Endothelial cell of umbilical vein (primary cell): ENCODE measurements around the gene RANBP1. TPM values are rescaled to one million over a fixed set of nuclear protein-coding genes. Genes with fewer than 3 reads are reported as not detected.

Experiments used
- BruUV-seq: library from RNA; stranded (reverse); fragments of 400-500 nt; replicated peaks from 2 replicates; lab custom pipeline; 2021; lab: Mats Ljungman, UMichigan
- CTCF ChIA-PET: fragments of 300-600, 350-600 bp; sonication (Branson Sonifier 250); formaldehyde crosslinking; loops from one replicate; lab custom pipeline; 2021; ENCODE audit warnings: antibody characterized with exemption, inconsistent platforms; lab: Charles Lee
- POLR2A ChIA-PET: fragments of 300-600, 350-600 bp; sonication (Branson Sonifier 250); formaldehyde crosslinking; loops from one replicate; lab custom pipeline; 2021; ENCODE audit warnings: antibody characterized with exemption, inconsistent platforms; lab: Charles Lee
- DNase-seq: peaks from one replicate; pipeline ENCODE4 v3.0.0-alpha.2; 2011; ENCODE audit warnings: low read depth, low spot score
- FAIRE-seq: peaks from 2 replicates; lab custom pipeline; 2011; peaks lifted over from hg19 to GRCh38; lab: Jason Lieb, UNC
- H2AFZ ChIP-seq: 2 replicates; pipeline ENCODE4 v1.6.0; 2012; ENCODE audit warnings: low read depth, low read length, control low read depth, inconsistent platforms
- H3K27ac ChIP-seq: 2 replicates; pipeline ENCODE4 v1.5.1; 2011; ENCODE audit warnings: low read depth, mild to moderate bottlenecking, control low read depth, low read length, moderate library complexity; ENCODE audit not compliant: insufficient read depth
- H3K27me3 ChIP-seq, 2 experiments: 2 replicates each; pipeline versions ENCODE4 v1.6.0 to v1.6.1; 2011; ENCODE audit warnings: low read length in 2 of 2, mixed read lengths in 1 of 2; ENCODE audit not compliant: control insufficient read depth in 2 of 2, insufficient read depth in 2 of 2
- H3K36me3 ChIP-seq, 2 experiments: 2 replicates in 1 of 2; 3 replicates in 1 of 2; pipeline ENCODE4 v1.5.1; 2011; ENCODE audit warnings: low read length in 2 of 2, mild to moderate bottlenecking in 1 of 2, moderate library complexity in 1 of 2; ENCODE audit not compliant: control insufficient read depth in 2 of 2, insufficient read depth in 2 of 2; ENCODE audit errors: extremely low read depth in 1 of 2
- H3K4me1 ChIP-seq: 3 replicates; pipeline ENCODE4 v1.5.1; 2011; ENCODE audit warnings: mild to moderate bottlenecking, low read length; ENCODE audit not compliant: control insufficient read depth, insufficient read depth; ENCODE audit errors: extremely low read depth
- H3K4me2 ChIP-seq: 2 replicates; pipeline ENCODE4 v1.6.1; 2011; ENCODE audit warnings: low read length, control low read depth, mixed read lengths; ENCODE audit not compliant: insufficient read depth
- H3K4me3 ChIP-seq, 3 experiments: fragments of 200-600 bp in 1 of 3; sonication (generic), shearing (Covaris generic) in 1 of 3; replicated peaks in 1 of 3; 2 replicates each; pipeline ENCODE4 v1.5.1; 2011 to 2016; ENCODE audit warnings: control low read depth in 3 of 3, low read length in 3 of 3, mild to moderate bottlenecking in 2 of 3, inconsistent platforms in 1 of 3, low read depth in 1 of 3, moderate library complexity in 1 of 3; ENCODE audit not compliant: insufficient read depth in 1 of 3
- H3K79me2 ChIP-seq: 2 replicates; pipeline ENCODE4 v1.6.0; 2012; ENCODE audit warnings: low read length, inconsistent platforms; ENCODE audit not compliant: control insufficient read depth, insufficient read depth
- H3K9ac ChIP-seq: replicated peaks from 2 replicates; pipeline ENCODE3; 2011; ENCODE audit warnings: low read length, control low read depth; ENCODE audit not compliant: insufficient read depth; ENCODE audit errors: extremely low read depth
- H3K9me1 ChIP-seq: replicated peaks from 3 replicates; pipeline ENCODE4 v1.6.0; 2011; ENCODE audit warnings: mild to moderate bottlenecking, low read length; ENCODE audit not compliant: control insufficient read depth, insufficient read depth; ENCODE audit errors: extremely low read depth
- H3K9me3 ChIP-seq: replicated peaks from 2 replicates; pipeline ENCODE4 v1.5.1; 2012; ENCODE audit warnings: low read length, inconsistent platforms; ENCODE audit not compliant: control insufficient read depth, insufficient read depth
- H4K20me1 ChIP-seq: replicated peaks from 2 replicates; pipeline ENCODE3; 2011; ENCODE audit warnings: mild to moderate bottlenecking, low read length; ENCODE audit not compliant: control insufficient read depth, insufficient read depth; ENCODE audit errors: extremely low read depth
- FOS ChIP-seq: IDR thresholded peaks from 2 replicates; pipeline ENCODE4 v1.6.1; 2011; ENCODE audit warnings: mild to moderate bottlenecking, low read length, moderate library complexity, borderline replicate concordance; ENCODE audit not compliant: insufficient read depth
- GATA2 ChIP-seq: IDR thresholded peaks from 2 replicates; pipeline ENCODE4 v1.7.0; 2011; ENCODE audit warnings: low read depth, mild to moderate bottlenecking, moderate library complexity, mixed read lengths, low read length; ENCODE audit not compliant: insufficient read length, insufficient read depth
- JUN ChIP-seq: IDR thresholded peaks from 2 replicates; pipeline ENCODE4 v1.6.1; 2011; ENCODE audit warnings: borderline replicate concordance, low read depth; ENCODE audit not compliant: insufficient read length, insufficient read depth
- MYC ChIP-seq: IDR thresholded peaks from one replicate; pipeline ENCODE4 v1.6.1; 2011; ENCODE audit warnings: mild to moderate bottlenecking, low read depth, low read length
- POLR2A ChIP-seq: IDR thresholded peaks from 2 replicates; pipeline ENCODE4 v1.6.1; 2012; ENCODE audit warnings: low read depth, mild to moderate bottlenecking, control low read depth, low read length
- POLR2AphosphoS5 ChIP-seq: IDR thresholded peaks from 2 replicates; pipeline ENCODE4 v1.6.1; 2012; ENCODE audit warnings: low read depth, mild to moderate bottlenecking, control low read depth, low read length, moderate library complexity; ENCODE audit not compliant: insufficient read depth
- dilution Hi-C: fragments of 300-500 bp; cut with MboI; formaldehyde crosslinking; loops from one replicate; pipeline ENCODE4 v1.15.0; 2019; ENCODE audit warnings: low sequenced_read_pairs; ENCODE audit not compliant: extremely low pct_ligation_motif_present
- intact Hi-C: fragments of 100-400 bp; cut with micrococcal nuclease; formaldehyde crosslinking; loops from one replicate; pipeline ENCODE4 v1.10.0; 2022
- polyA plus RNA-seq, 4 experiments: library from polyadenylated mRNA; depleted of rRNA in 3 of 4; stranded (reverse) in 3 of 4; unstranded in 1 of 4; fragments of >200 nt; gene quantifications; 2 replicates each; pipeline versions ENCODE4 v1.2.1 to v1.2.3, GENCODE V29; 2011 to 2012; ENCODE audit warnings: missing spikeins in 1 of 4
- total RNA-seq: library from RNA; stranded (reverse); gene quantifications from 2 replicates; pipeline ENCODE4 v1.2.3, GENCODE V29; 2021

RANBP1 gene
- total and polyA plus RNA-seq, 2 donors (not counting 3 experiments of a cell fraction or from before 2014, with no cell fraction given) = 228 to 247 TPM

DNA sequence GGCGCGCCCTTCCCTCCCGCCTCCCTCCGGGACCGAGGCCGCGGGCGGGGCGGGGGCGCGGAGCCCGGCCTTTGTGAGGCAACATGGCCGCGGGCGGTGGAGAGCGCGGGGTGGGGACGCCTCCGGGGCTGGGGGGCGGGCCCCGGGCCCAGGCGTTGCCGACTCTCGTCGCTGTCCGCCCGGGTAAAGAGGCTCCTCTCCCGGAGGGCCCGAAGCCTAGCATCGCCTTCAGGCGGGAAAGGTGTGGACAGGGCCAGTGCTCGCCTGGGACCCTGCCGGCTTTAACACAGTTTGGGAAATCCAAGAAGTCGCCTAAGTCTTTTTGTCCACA is 35.5 kb upstream of the RANBP1 start:
- Histone ChIP-seq H3K79me2 (peaks cover 51% of the 10 kb centered on the region), H3K9me1 (no peaks in the 10 kb centered on the region), H3K4me2 (peak overlapping the region; percentile 84), H3K27ac (peak overlapping the region; percentile 85), H2AFZ (no peak overlapping the region), H3K9ac (peak overlapping the region; percentile 98), H3K27me3 (no peaks in the 10 kb centered on the region), H4K20me1 (no peaks in the 10 kb centered on the region), H3K36me3 (no peaks in the 10 kb centered on the region), H3K4me1 (peaks cover 19% of the 10 kb centered on the region), H3K4me3 (peak overlapping the region; percentile 60 to 96 (median 78)), H3K9me3 (no peaks in the 10 kb centered on the region)
- intact Hi-C loops (loop anchor here (1.0 to 2.0 kb wide), 4 partner anchors 37 to 118 kb away; partner anchors contain the start of genes TANGO2 and TRMT2A), dilution Hi-C loops (no loop called here)
- POLR2A ChIA-PET = no interaction called here
- TF ChIP-seq POLR2AphosphoS5 = no peak
- TF ChIP-seq POLR2A = peak; percentile 4
- FAIRE-seq = no peak
- no TSS peak for BruUV-seq
- CTCF ChIA-PET = no interaction called here
- DNase-seq = peak; percentile 43

- TF ChIP-seq POLR2AphosphoS5 (peak; percentile 48), MYC (no peak), JUN (peak; percentile 25), GATA2 (no peak), FOS (no peak)
- ChIA-PET POLR2A (interaction anchor here (1.1 kb wide), 1 partner anchor 36 kb away, joined by 3 read pairs; no protein-coding TSS in a partner anchor), CTCF (interaction anchor here (0.6 kb wide), 1 partner anchor 110 kb away, joined by 3 read pairs; no protein-coding TSS in a partner anchor)
- dilution Hi-C loops = no loop called here
- no peaks in the 10 kb centered on the region for H3K27me3 ChIP-seq
- peaks cover 19% of the 10 kb centered on the region for H3K4me1 ChIP-seq
- H4K20me1 ChIP-seq = peaks cover 2% of the 10 kb centered on the region
- DNase-seq (peak; percentile 63), FAIRE-seq (peak; percentile 69)
- H3K36me3 ChIP-seq = peaks cover 2 to 3% of the 10 kb centered on the region in 2 experiments
- H3K9me3 ChIP-seq = no peaks in the 10 kb centered on the region
- H3K4me3 ChIP-seq = peak overlapping the region; percentile 60 to 96 (median 78)
- intact Hi-C loops = loop anchor here (1.0 to 2.0 kb wide), 4 partner anchors 36 to 118 kb away; partner anchors contain the start of genes TANGO2 and TRMT2A
- H2AFZ ChIP-seq = no peak overlapping the region
- H3K27ac ChIP-seq = peak overlapping the region; percentile 85
- TSS peak; percentile 88 for BruUV-seq
- H3K9ac ChIP-seq = peak overlapping the region; percentile 98
- peak overlapping the region; percentile 84 for H3K4me2 ChIP-seq
- H3K79me2 ChIP-seq = peaks cover 57% of the 10 kb centered on the region
- H3K9me1 ChIP-seq = no peaks in the 10 kb centered on the region
Measured at GRCh38 chr22:20080776-20081654, 34.9 kb upstream of the RANBP1 start.
